ENCODE measurements around the gene RTN4IP1.

- TF ChIP-seq ZNF124 (CRISPR knock-in tag; IDR thresholded peaks at IDR 0.05): no peak
- TF ChIP-seq KIAA2018 (CRISPR knock-in tag; IDR thresholded peaks at IDR 0.05; ENCODE audit: borderline replicate concordance): no peak
- no peak for TF ChIP-seq TSC22D2 (CRISPR knock-in tag; IDR thresholded peaks at IDR 0.05; ENCODE audit: borderline replicate concordance)
- TF ChIP-seq ZNF382 (CRISPR knock-in tag; IDR thresholded peaks at IDR 0.05; ENCODE audit: borderline replicate concordance): no peak
- no peak for TF ChIP-seq CTCF (CRISPR knock-in tag; IDR thresholded peaks at IDR 0.05)
- TF ChIP-seq SP2 (CRISPR knock-in tag; IDR thresholded peaks at IDR 0.05): no peak
- TF ChIP-seq ZNF24 (IDR thresholded peaks at IDR 0.05): no peak
- no peak for TF ChIP-seq CBX5 (CRISPR knock-in tag; IDR thresholded peaks at IDR 0.05; ENCODE audit: borderline replicate concordance)
- TF ChIP-seq ETV5 (CRISPR knock-in tag; IDR thresholded peaks at IDR 0.05; ENCODE audit: borderline replicate concordance): no peak
- no peak for TF ChIP-seq ZNF644 (CRISPR knock-in tag; IDR thresholded peaks at IDR 0.05; ENCODE audit: low read depth)
- TF ChIP-seq CREM (IDR thresholded peaks at IDR 0.05): no peak
- TF ChIP-seq CREM (CRISPR knock-in tag; IDR thresholded peaks at IDR 0.05): no peak
- no peak for TF ChIP-seq TCF7L2 (IDR thresholded peaks at IDR 0.05; ENCODE audit: low read depth, low read length)
- TF ChIP-seq FOXA1 (IDR thresholded peaks at IDR 0.05): no peak
- no peak for TF ChIP-seq FOXA1 (CRISPR knock-in tag; IDR thresholded peaks at IDR 0.05)
- TF ChIP-seq ZNF580 (CRISPR knock-in tag; IDR thresholded peaks at IDR 0.05; ENCODE audit: borderline replicate concordance, low read depth): no peak
Observed at GRCh38 chr6:106637051-106637716, 7.9 kb upstream of the RTN4IP1 start.

All from HepG2 (cell line).